GM12865 (cell line): ENCODE results near the gene HGFAC.

Experiments used
- DNase-seq: peaks from one replicate; pipeline ENCODE4 v3.0.0; 2010; ENCODE audit warnings: low read depth
- H3K4me3 ChIP-seq: 2 replicates; pipeline ENCODE4 v1.5.1; 2011; ENCODE audit warnings: mild to moderate bottlenecking, low read depth, low read length, control low read depth
- TF ChIP-seq, protein P1 (sequence below): IDR thresholded peaks from 2 replicates; pipeline ENCODE4 v1.5.1; 2011; ENCODE audit warnings: low read length, control low read depth, low read depth, inconsistent platforms; ENCODE audit not compliant: insufficient read depth; ENCODE audit errors: missing control alignments

The HGFAC gene

DNA sequence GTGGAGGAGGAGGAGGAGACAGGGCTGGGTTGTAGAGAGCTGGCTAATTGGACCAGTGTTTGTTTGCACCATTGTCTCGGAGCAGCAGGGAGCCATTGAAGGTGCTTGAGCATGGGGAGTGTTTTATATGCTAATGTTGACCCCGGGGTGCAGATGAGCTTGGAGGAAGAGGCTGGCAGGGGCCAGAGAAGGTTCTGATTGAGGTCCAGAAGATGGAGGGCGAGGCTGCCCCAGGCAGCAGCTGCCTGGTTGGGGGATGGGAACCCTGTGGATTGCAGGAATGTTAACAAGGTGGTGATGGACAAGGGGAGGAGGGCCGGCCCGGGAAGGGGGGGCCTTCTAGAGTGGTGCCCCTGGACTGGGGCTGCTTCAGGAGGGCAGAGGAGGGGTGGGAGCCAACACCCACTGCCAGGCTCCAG lies 39.4 kb downstream of the HGFAC start:
- TF ChIP-seq, protein P1, sequence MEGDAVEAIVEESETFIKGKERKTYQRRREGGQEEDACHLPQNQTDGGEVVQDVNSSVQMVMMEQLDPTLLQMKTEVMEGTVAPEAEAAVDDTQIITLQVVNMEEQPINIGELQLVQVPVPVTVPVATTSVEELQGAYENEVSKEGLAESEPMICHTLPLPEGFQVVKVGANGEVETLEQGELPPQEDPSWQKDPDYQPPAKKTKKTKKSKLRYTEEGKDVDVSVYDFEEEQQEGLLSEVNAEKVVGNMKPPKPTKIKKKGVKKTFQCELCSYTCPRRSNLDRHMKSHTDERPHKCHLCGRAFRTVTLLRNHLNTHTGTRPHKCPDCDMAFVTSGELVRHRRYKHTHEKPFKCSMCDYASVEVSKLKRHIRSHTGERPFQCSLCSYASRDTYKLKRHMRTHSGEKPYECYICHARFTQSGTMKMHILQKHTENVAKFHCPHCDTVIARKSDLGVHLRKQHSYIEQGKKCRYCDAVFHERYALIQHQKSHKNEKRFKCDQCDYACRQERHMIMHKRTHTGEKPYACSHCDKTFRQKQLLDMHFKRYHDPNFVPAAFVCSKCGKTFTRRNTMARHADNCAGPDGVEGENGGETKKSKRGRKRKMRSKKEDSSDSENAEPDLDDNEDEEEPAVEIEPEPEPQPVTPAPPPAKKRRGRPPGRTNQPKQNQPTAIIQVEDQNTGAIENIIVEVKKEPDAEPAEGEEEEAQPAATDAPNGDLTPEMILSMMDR, result no peak
- H3K4me3 ChIP-seq, result no peak overlapping the region
- DNase-seq, result no peak

DNA sequence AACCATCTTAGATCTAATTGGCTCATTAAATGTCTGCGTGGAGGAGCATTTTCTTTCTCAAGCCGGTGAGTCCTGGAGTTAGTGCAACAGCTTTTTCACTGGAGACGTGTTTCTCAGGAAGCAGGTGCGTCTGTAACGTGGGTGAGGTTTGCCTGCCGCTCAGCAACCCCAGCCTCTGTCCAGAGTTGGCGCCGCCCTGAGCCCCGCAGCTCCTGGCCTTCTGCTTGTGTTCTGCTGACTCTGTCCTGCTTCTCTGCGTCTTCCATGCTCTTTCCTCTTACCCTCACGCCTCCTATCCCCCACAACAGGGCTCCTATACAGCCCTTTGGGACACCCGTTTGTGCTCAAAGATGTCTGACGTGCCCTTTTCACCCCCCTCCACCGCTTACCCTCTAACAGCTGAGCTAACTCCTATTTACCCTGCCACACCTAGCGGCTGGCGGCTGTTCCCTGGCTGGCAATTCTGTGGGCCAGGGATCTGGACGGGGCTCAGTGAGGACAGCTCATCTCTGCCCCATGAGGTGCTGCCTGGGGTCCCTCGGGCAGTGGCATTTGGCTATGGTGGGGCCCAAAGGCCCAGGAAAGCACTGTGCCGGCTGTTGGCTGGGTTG lies 40.1 kb downstream of the HGFAC start:
- no peak overlapping the region for H3K4me3 ChIP-seq
- TF ChIP-seq, protein P1, result no peak
- no peak for DNase-seq

- no peak overlapping the region for H3K4me3 ChIP-seq
These were observed 40.9 kb downstream of the HGFAC start for GRCh38 chr4:3482707-3483106.

DNA sequence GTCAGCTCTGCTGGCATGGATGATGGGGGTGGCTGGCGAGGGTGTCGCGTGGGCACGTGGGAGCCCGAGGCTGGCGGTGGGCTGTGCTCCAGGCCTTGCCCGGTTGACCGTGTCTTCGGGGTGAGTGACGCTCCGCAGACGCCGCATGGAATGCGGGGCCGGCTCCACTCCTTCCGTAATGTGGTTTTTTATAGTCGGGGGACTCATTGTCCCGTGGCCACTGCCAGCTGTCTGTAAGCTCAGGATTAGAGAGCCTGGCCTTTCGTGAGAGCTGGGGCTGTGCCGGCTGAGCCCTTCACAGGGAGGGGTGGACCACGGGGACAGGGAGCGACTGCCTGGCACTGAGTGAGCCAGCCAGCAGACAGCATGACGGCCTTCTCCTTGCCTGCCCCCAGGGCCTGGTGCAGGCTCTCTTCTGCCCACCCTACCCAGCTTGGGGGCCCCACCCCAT lies 41.7 kb downstream of the HGFAC start:
- TF ChIP-seq, protein P1, result no peak
- no peak overlapping the region for H3K4me3 ChIP-seq
- DNase-seq, result no peak

More at GRCh38 chr4:3482707-3483106, 40.9 kb downstream of the HGFAC start:
- TF ChIP-seq, protein P1, result no peak
- no peak for DNase-seq

GRCh38 chr4:3484057-3484973 lies 42.5 kb downstream of the HGFAC start:
- DNase-seq, result no peak
- TF ChIP-seq, protein P1, result no peak
- H3K4me3 ChIP-seq, result no peak overlapping the region

DNA sequence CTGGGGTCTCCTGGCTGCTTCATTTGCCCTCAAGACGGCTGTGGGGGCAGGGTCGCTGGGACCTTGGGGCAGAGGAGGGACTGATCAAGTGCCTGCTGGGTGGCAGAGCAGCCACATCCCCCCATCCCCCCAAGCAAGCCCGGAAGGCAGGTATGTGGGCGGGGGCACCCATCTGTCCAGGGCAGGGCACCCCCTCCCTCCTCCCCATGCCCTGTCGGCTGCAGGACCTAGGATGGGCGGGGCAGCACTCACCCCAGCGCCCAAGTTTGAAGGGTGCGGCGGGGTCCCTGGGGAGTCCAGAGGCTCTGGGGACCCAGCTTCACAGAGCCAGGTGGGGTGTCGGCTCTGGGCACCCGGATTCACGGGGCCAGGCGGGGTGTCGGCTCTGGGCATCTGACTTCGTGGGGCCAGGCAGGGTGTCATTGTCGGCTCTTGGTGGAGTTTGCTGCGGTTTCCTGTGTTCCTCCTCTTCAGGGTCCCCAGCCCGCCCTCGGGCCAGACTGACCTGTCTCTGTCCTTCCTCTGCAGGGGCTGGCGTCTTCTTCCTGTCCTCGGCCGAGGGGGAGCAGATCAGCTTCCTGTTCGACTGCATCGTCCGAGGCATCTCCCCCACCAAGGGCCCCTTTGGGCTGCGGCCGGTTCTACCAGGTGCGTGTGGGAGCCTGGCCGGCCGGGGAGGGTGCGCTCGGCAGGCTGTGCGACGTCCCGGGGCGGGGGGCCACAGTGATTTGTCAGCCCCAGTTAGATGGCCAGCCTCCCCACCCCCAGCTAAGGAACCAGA lies 43.4 kb downstream of the HGFAC start:
- peak; percentile 32 for DNase-seq
- H3K4me3 ChIP-seq, result no peak overlapping the region

More for the DNA sequence above, 43.4 kb downstream of the HGFAC start:
- TF ChIP-seq, protein P1, result no peak
